GM18858 (cell line): ENCODE data around the gene TFAP2B.

Source experiments
- ATAC-seq: cut with Tn5 transposase; IDR thresholded peaks from one replicate; pipeline ENCODE4 v1.9.1; 2021; ENCODE audit not compliant: unreplicated experiment

The TFAP2B gene

GRCh38 chr6:50818673-50819072, at the start of gene TFAP2B:
TSS of gene TFAP2B (plus strand) at chr6:50818871. CDS start at chr6:50818892, 21 bp downstream.
- ATAC-seq = no peak

- no peak for ATAC-seq
Measured at GRCh38 chr6:50778696-50779095, 40.0 kb upstream of the TFAP2B start.

DNA sequence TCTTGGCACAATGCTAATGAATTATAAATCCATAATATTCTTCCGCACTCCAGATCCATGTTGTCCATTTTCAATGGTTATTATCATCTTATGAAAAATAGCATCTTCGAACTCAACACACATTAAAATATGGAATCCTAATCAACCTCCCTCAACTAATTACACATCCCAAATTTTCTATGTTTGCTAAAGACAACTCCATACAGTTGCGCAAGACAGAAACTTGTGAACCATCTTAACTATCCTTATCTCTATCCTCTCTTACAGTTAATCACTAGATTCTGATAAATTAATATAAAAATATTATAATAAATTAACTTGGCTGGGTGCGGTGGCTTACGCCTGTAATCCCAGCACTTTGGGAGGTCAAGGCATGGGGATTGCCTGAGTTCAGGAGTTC, 38.3 kb upstream of the TFAP2B start:
- ATAC-seq = no peak

DNA sequence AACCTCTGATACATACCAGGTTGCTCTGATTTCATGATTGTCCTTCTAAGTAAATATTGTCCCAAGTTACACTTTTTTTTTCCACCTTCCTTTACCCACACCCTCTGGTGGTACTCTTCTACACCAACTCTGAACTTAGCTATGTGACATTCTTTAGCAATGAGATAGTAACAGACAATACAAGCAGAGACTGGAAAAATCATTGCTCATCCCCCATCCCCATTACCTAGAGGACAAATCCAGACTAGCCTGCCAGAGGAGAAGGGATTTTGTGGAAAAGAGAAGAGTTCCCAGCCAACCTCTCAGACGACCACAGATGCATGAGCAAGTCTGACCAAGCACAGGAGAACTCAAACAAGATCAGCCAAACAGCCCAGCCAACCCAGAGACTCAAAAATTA, 32.8 kb upstream of the TFAP2B start:
- no peak for ATAC-seq

GRCh38 chr6:50791900-50792508, 26.7 kb upstream of the TFAP2B start:
- peak; percentile 77 for ATAC-seq

GRCh38 chr6:50792771-50793170, 25.9 kb upstream of the TFAP2B start:
- ATAC-seq = no peak

DNA sequence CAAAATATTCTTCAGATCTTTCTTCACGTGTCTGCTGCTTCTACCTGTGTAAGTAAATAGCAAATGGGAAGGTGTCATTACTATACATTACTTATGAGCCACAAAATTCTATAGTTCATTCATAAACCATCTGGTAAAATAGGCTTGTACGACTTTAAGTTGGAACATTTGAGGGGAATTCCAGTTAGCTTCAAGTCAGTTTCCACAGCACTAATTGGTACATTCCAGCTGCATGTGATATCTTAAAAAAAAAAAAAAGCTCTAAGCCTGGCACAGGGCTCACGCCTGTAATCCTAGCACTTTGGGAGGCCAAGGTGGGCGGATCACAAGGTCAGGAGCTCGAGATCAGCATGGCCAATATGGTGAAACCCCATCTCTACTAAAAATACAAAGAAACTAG, 23.1 kb upstream of the TFAP2B start:
- ATAC-seq = no peak

GRCh38 chr6:50804283-50804682, 14.4 kb upstream of the TFAP2B start:
- ATAC-seq = no peak

GRCh38 chr6:50807035-50807434, 11.6 kb upstream of the TFAP2B start:
- ATAC-seq = no peak

DNA sequence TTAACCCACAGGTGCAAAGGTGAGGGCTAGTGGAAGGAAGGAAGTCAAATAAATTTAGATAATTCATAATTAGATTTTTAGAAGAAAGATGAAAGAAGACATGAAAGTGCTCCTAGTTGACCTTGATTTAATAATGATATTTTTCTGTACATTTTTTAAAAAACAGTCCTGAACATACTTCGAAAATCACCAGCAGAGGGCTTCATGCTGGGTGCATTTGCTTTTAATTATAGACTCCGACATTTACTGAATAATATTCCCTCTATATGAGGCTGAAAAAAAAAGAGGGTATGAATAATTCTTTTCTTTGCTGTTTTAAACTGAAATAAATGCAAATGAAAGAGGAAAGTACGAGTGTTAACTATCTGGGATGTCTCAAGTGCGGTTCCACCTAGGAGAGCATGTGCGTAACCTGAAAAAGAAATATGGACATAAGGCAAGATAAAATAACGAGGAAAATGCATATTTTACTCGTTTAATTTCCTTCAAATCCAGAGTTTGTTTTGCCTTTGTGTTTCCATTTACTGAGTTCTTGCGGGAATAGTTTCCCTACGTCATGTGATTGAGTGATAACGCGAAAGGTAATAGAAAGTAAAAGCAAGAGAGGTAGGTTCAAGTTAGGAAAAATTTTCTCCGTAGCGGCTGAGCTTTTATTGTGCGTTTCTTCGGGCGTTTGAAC, 3.1 kb upstream of the TFAP2B start:
- ATAC-seq = peak; percentile 39

- peak; percentile 77 for ATAC-seq
Measured at GRCh38 chr6:50816115-50816675, 2.5 kb upstream of the TFAP2B start.

GRCh38 chr6:50816947-50817645, 1.6 kb upstream of the TFAP2B start:
- no peak for ATAC-seq

GRCh38 chr6:50817646-50817950, 1.1 kb upstream of the TFAP2B start:
- ATAC-seq = no peak

GRCh38 chr6:50818020-50818419, 651 bp upstream of the TFAP2B start:
- no peak for ATAC-seq

DNA sequence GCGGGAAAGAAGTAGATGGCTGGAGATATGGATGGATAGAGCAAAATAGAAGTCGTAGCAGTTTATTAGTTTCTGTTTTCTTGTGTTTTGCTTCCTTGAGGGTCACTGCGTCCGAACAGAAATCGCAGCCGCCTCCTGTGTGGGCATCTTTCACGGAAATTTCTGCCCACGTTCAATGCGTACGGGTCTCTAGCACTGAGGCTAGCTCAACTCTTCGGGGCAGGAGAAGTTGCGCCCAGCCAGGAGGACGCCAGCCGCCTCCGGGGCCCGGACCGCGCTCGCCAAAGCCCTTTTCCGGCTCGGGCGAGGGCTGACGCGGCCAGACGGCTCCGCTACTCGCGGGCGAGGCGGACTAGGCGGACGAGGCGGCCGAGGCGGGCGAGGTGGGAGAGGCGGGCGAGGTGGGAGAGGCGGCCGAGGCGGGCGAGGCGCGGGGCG, 814 bp downstream of the TFAP2B start:
- no peak for ATAC-seq

- ATAC-seq = no peak
Measured at GRCh38 chr6:50819904-50820868, 1.5 kb downstream of the TFAP2B start.

DNA sequence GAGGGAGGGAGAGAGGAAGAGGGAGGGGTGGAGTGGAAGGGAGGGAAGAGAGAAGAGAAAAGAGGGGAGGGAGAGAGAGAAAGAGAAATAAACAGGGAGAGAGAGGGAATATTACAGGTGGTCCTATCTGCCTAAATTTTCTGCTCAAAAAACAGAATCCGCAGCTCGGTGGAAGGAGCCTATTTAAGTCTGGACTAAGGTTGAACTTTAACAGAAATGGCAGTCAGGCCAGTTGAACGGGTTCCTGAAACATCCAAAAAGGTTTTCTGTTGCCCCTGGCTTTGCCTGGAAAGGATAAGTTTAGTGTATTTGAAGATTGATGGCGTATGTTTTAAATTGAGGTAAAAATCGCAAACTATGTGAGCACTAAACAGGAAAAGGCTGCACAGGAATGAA, 2.2 kb downstream of the TFAP2B start:
- ATAC-seq = no peak

GRCh38 chr6:50821441-50822077, 2.9 kb downstream of the TFAP2B start:
- ATAC-seq = no peak

GRCh38 chr6:50822078-50822476, 3.4 kb downstream of the TFAP2B start:
- no peak for ATAC-seq

DNA sequence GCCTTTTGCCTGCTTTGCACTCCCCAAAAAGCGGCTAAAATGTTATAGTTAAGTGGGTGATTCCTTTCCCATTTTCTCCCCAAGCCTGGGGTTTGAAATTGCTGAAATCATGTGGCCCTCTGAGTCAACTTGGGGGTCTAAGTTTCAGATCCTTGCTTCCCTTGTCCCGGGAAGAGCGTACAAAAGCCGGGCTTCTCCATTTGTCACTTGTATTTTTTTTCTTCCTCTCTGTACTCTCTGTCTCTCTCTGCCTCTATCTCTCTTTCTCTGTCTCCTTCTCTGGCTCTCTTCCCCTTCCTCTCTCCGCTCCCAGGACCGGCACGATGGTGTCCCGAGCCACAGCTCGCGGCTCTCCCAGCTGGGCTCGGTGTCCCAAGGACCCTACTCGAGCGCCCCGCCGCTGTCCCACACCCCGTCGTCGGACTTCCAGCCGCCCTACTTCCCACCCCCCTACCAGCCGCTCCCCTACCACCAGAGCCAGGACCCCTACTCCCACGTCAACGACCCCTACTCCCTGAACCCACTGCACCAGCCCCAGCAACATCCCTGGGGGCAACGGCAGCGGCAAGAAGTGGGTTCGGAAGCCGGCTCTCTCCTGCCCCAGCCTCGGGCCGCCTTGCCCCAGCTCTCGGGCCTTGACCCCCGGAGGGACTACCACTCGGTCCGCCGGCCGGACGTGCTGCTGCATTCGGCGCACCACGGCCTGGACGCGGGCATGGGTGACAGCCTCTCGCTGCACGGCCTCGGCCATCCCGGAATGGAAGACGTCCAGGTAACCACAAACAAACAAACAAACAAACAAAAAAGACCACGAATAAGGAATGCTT, 4.6 kb downstream of the TFAP2B start:
- ATAC-seq = no peak
